NCI-H69 (cell line): ENCODE results near the gene TNFRSF14.

ENCODE experiments used
- DNase-seq: peaks from one replicate; lab custom pipeline; 2025; lab: John Stamatoyannopoulos, UW

The TNFRSF14 gene

GRCh38 chr1:2556277-2556677 is at the start of gene TNFRSF14:
TNFRSF14 (plus strand) TSS chr1:2556371; CDS start chr1:2556665, 294 bp downstream.
- DNase-seq = peak; percentile 57

DNA sequence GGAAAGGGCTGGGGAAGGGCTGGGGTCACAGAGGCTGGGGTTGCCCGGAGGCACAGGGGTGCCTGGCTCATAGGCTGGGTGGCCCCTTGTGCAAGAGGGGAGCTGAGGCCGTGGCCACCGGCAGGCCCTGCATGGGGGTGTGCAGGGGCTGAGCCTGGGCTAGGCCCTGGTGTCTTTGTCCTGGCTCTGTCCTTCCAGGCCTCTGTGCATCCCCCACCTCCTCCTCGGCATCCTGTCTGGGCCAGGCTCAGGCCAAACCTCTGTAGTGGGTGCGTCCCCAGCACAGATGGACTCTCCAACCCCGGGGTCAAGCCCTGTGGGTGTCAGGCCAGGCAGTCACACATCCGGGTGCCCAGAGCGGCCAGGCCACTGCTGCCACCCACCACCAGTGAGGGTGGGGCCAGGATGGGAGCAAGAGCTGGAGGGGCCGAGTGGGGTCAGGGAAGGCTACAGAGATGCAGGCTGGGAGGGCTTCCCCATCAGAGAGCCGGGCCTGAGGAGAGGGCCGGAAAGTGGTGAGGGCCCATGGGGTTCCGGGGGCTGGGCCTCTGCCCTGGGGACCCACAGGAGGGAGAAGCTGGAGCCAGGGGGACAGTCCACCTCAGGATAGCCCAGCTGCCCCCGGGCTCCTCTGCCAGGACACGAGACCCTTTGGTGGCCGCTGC is 49.1 kb upstream of the TNFRSF14 start:
- no peak for DNase-seq

- no peak for DNase-seq
These were observed 48.4 kb upstream of the TNFRSF14 start for GRCh38 chr1:2507744-2508155.

GRCh38 chr1:2508180-2508579 is 48.0 kb upstream of the TNFRSF14 start:
- DNase-seq = no peak

- DNase-seq = no peak
These were observed 47.4 kb upstream of the TNFRSF14 start for GRCh38 chr1:2508751-2509150.

- no peak for DNase-seq
These were observed 46.6 kb upstream of the TNFRSF14 start for GRCh38 chr1:2509589-2509988.

DNA sequence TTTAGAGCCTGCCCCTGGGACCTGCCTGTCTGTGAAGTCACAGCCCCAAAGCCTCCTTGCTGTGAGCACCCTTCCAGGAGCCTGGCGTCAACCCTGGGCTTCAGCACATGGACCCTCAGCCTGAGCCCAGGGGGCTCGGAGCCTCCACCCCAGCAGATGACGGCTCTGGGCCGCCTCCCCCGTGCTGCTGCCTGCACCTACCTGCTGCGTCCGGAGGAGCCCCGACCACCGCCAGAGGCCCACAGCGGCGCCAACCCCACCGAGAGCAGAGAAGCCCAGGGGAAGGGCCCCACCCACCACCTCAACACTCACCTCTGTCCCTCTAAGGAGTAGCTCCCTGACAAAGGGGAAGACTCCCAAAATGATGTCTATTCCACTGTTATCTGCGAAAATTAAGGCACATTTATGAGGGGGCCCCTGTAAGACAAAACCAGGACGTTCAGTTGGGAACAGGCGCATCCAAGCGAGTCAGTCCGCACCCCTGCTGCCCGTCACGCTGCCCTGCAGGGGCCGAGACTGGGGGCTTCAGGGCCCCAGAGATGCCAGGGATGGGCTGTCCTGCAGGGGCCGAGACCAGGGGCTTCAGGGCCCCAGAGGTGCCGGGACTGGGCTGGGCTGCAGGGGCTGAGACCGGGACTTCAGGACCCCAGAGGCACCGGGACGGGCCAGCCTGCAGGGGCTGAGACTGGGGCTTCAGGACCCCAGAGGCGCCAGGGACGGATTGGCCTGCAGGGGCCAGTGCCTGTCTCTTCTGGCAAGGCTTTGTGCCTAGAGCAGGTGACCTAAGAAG is 45.6 kb upstream of the TNFRSF14 start:
- DNase-seq = no peak

- no peak for DNase-seq
These were observed 43.2 kb upstream of the TNFRSF14 start for GRCh38 chr1:2512862-2513421.

DNA sequence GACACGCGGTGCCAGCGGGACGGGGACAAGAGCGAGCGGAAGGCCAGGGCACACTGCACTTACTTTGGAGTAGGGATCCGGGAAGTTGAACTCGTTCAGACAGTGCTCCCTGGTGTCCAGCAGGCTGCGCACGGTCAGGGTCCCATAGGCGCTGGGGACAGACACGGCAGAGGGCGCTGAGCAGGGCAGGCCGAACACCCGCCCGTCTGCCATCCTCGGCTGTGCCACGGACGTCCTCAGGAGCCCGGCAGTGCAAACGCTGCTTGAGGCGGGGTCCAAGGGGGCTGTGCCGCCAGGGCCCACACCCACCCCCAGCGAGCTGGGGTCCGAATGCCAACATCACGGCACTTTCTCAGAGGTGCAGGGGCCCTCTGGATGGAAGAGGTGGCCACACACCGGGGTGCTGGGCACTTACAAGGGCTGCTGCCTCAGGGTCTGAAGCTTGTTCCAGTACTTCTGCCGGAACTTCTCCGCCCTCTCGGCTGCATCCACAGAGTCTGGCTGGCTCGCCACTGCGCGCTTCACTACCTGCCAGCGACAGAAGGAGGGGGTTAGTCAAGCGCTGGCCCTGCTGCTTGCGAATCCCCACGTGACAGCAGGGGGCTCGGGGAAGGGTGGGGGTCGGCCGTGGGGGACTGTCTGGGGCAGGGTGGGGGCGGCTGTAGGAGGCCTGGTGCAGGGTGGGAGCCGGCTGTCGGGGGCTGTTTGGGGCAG is 42.1 kb upstream of the TNFRSF14 start:
- no peak for DNase-seq

DNA sequence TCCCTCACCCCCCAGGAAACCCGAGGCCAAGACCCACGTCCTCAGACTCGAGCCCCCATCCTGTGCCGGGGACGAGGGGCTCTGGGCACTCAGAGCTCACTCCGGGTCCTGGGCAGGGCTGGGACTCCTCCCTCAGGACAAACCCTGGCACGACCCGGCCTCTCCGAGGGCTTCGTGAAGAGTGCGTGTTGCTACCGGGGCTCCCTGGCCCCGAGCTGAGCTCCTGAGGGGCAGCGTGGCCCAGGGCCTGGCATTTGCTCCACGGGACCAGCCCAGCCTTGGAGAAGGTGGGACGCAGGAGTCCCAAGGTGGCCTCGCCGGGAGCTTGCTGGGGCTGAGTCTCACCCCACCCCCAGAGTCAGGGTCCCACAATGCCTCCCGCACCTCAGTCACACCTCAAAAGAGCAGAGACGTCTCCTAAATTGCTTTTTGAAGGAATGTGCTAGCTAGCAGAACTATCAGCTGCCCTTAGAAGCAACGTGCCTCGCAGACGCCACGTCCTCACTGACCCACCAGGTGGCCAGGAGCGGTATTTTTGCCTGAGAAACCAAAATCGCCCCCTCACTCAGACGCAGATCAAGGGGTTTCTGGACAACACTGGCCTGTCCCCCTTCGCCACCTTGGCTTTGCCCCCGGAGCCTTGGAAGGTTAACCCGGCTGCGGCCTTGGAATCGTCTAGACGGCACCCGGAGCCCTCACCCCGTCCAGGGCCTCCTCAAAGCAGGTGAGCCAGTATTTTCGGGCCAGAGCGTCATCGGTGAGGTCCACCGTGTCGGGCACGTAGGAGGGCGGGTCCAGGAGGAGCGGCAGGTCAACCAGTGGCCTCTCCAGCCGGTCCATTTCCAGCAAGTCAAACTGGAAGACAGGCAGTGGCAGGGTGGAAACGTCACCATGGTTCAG is 41.1 kb upstream of the TNFRSF14 start:
- no peak for DNase-seq

- DNase-seq = no peak
These were observed 40.4 kb upstream of the TNFRSF14 start for GRCh38 chr1:2515763-2516080.

DNA sequence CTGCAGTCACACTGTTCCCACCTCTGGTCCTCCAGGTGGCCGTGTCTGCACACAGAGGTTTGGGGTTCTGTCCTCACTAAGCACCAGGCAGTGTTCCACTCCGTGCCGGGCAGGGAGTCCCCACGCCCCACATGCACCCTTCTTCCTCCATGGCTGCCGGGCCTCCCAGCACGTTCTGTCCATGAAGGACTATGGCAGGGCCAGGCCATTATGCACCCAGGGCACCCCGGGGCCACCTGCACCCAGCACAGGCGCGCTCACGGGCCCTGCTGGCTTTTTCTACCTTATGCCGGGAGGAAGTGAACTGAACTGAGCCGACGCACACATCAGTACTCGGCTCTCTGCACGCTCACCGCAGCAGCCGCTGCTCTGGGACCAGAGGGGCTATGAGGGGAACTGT is 40.0 kb upstream of the TNFRSF14 start:
- no peak for DNase-seq

- no peak for DNase-seq
These were observed 39.2 kb upstream of the TNFRSF14 start for GRCh38 chr1:2516946-2517345.

DNA sequence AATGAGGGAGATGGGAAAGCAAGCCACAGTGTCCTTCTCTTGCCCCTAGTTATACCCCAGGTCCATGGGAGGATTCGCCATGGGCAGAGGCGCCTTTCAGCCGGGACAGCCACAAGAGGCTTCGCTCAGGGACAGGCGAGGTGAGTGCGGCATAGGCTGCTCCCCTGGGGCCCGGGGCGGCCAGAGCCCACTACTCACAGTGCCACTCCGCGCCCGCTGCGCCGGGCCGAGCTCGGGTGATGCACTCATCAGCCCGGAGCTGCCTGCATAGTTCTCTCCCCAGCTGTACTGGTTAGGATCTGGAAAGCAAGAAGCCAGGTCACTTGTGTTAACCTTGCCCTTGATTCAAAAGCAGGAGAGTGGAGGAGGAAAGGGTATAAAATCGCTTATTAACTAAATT is 38.2 kb upstream of the TNFRSF14 start:
- DNase-seq = no peak

- DNase-seq = no peak
These were observed 37.6 kb upstream of the TNFRSF14 start for GRCh38 chr1:2518528-2518927.

DNA sequence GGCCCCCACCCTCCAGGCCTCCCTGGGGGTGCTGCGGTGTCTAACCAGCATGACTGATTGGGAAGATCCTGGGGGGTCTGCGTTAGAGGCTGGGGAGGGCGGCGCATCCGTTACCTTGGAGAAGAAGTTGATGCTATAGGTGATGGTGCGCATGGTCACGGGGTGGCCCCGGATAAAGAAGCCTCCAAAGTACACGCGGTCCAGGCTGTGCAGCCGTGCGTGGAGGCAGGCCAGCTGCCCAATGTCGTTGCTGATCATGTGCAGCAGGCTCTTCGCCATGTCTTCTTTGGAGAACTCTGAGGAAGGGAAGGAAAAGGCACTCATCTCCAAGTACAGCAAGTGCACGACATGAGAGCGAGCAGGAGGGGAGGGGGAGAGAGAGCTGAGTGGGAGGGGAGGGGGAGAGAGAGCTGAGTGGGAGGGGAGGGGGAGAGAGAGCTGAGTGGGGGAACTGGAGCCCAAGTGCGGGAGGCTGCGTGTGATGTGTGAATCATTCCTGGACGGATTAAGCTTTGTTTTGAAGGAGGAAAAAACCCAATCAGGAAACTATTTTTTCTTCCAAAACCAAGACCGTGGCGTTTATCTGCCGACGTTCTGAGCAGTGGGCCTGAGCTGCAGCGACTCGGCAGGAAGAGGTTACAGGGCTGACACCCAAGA is 37.0 kb upstream of the TNFRSF14 start:
- no peak for DNase-seq

DNA sequence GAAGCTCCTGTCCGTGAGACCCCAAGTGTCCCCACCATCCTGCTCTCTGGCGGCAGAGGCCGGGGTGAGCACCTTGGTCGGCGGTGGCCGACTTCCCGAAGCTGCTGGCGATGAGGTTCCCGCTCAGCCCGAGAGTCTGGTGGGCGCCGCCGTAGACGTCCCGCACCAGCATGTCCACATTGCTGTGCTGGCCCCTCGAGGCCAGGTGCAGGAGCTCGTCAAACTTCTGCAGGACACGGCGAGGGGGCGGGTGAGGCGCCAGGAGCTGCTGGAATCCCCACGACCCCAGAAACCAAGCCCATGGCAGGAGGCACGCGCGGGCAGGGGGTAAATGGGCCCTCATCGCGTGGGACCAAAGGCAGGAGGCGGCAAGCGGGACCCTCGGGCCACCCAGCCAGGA is 36.4 kb upstream of the TNFRSF14 start:
- DNase-seq = no peak

GRCh38 chr1:2520206-2520605 is 36.0 kb upstream of the TNFRSF14 start:
- no peak for DNase-seq

- DNase-seq = no peak
These were observed 35.4 kb upstream of the TNFRSF14 start for GRCh38 chr1:2520806-2521205.

DNA sequence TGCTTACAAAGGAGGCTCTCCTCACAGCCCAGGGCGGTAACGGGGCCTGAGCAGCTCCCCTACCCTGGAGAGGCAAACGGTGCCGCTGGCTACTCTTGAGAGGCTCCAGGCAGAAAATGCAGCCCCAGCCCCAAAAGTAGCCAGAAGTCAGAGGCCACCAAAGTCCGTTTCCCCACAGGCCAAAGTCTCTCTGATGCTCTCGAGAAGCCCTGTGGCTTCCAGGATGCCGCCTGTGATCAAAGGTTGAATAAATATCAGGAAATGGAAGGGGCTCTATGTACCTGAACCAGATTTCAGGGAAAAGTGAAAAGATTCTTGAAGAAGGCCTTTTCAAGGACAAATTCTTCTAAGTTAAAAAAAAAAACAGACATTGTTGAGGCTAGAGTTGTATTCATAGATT is 33.9 kb upstream of the TNFRSF14 start:
- DNase-seq = no peak

GRCh38 chr1:2523191-2523890 is 32.8 kb upstream of the TNFRSF14 start:
- no peak for DNase-seq
